ENCODE results near the gene EPHA10. TPM values are rescaled to one million over a fixed set of nuclear protein-coding genes. Genes with fewer than 3 reads are reported as not detected.

EPHA10 gene
- total RNA-seq, 2 experiments from 2014 or later = not detected

- H3K27me3 ChIP-seq (ENCODE audit: control insufficient read depth in 1 of 2, insufficient read depth in 2 of 2, low read length in 2 of 2) = peaks cover 0 to 8% of the 10 kb centered on the region in 2 experiments
- H3K27ac Mint-ChIP-seq = no peak overlapping the region
- CTCF ChIA-PET = no interaction called here
- H3K4me3 ChIP-seq (ENCODE audit: low read length) = no peak overlapping the region
- no peaks in the 10 kb centered on the region for H3K4me1 ChIP-seq (ENCODE audit: insufficient read depth, low read length)
- H3K9me3 ChIP-seq (ENCODE audit: control insufficient read depth in 1 of 2, insufficient read depth in 1 of 2, low read length in 2 of 2) = no peaks in the 10 kb centered on the region
- H3K36me3 ChIP-seq (ENCODE audit: insufficient read depth, low read length) = no peaks in the 10 kb centered on the region
- H3K27me3 Mint-ChIP-seq = peaks cover 12% of the 10 kb centered on the region
- no peaks in the 10 kb centered on the region for H3K4me1 Mint-ChIP-seq (ENCODE audit: low read depth)
- POLR2A ChIA-PET = no interaction called here
- intact Hi-C loops (cut with DNase I, micrococcal nuclease) = no loop called here
- TF ChIP-seq CTCF (IDR thresholded peaks at IDR 0.05) = no peak
- no peaks in the 10 kb centered on the region for H3K9me3 Mint-ChIP-seq
- no peak for DNase-seq
- no peaks in the 10 kb centered on the region for H3K36me3 Mint-ChIP-seq (ENCODE audit: low read depth)
- no peak overlapping the region for H3K4me3 Mint-ChIP-seq
- no peak for ATAC-seq (ENCODE audit: poor library complexity)
- no peak overlapping the region for H3K27ac ChIP-seq (ENCODE audit: low read depth in 1 of 2, low read length in 2 of 2)
Measured at GRCh38 chr1:37722181-37723071, 42.5 kb downstream of the EPHA10 start.

- POLR2A ChIA-PET = no interaction called here
- CTCF ChIA-PET = no interaction called here
- Mint-ChIP-seq H3K9me3 (no peaks in the 10 kb centered on the region), H3K4me1 (ENCODE audit: low read depth) (no peaks in the 10 kb centered on the region), H3K4me3 (no peak overlapping the region), H3K27ac (no peak overlapping the region), H3K36me3 (ENCODE audit: low read depth) (no peaks in the 10 kb centered on the region), H3K27me3 (peaks cover 10% of the 10 kb centered on the region)
- ATAC-seq (ENCODE audit: poor library complexity) = no peak
- no peak for DNase-seq
- H3K9me3 ChIP-seq (ENCODE audit: control insufficient read depth in 1 of 2, insufficient read depth in 1 of 2, low read length in 2 of 2) = no peaks in the 10 kb centered on the region
- intact Hi-C loops (cut with DNase I, micrococcal nuclease) = no loop called here
- no peaks in the 10 kb centered on the region for H3K36me3 ChIP-seq (ENCODE audit: insufficient read depth, low read length)
- no peak for TF ChIP-seq CTCF (IDR thresholded peaks at IDR 0.05)
- H3K27ac ChIP-seq (ENCODE audit: low read depth in 1 of 2, low read length in 2 of 2) = no peak overlapping the region
- H3K4me1 ChIP-seq (ENCODE audit: insufficient read depth, low read length) = no peaks in the 10 kb centered on the region
- no peak overlapping the region for H3K4me3 ChIP-seq (ENCODE audit: low read length)
- peaks cover 0 to 8% of the 10 kb centered on the region in 2 experiments for H3K27me3 ChIP-seq (ENCODE audit: control insufficient read depth in 1 of 2, insufficient read depth in 2 of 2, low read length in 2 of 2)
Measured at GRCh38 chr1:37721565-37721964, 43.4 kb downstream of the EPHA10 start.

- no peak for ATAC-seq (ENCODE audit: poor library complexity)
- CTCF ChIA-PET = interaction anchor here (0.6 kb wide), 1 partner anchor 40 kb away, joined by 3 read pairs; no protein-coding TSS in a partner anchor
Measured at GRCh38 chr1:37720231-37721130, 44.4 kb downstream of the EPHA10 start.

More at GRCh38 chr1:37720231-37721130, 44.4 kb downstream of the EPHA10 start:
- no peak overlapping the region for H3K27ac ChIP-seq (ENCODE audit: low read depth in 1 of 2, low read length in 2 of 2)
- intact Hi-C loops (cut with DNase I, micrococcal nuclease) = no loop called here
- H3K27me3 ChIP-seq (ENCODE audit: control insufficient read depth in 1 of 2, insufficient read depth in 2 of 2, low read length in 2 of 2) = peaks cover 0 to 5% of the 10 kb centered on the region in 2 experiments
- no peak overlapping the region for H3K4me3 Mint-ChIP-seq
- no peaks in the 10 kb centered on the region for H3K9me3 Mint-ChIP-seq
- no peaks in the 10 kb centered on the region for H3K4me1 ChIP-seq (ENCODE audit: insufficient read depth, low read length)
- no peak overlapping the region for H3K27ac Mint-ChIP-seq
- H3K36me3 ChIP-seq (ENCODE audit: insufficient read depth, low read length) = no peaks in the 10 kb centered on the region
- H3K27me3 Mint-ChIP-seq = peaks cover 10% of the 10 kb centered on the region
- H3K36me3 Mint-ChIP-seq (ENCODE audit: low read depth) = no peaks in the 10 kb centered on the region
- no peak for TF ChIP-seq CTCF (IDR thresholded peaks at IDR 0.05)
- no peak overlapping the region for H3K4me3 ChIP-seq (ENCODE audit: low read length)
- H3K4me1 Mint-ChIP-seq (ENCODE audit: low read depth) = no peaks in the 10 kb centered on the region
- H3K9me3 ChIP-seq (ENCODE audit: control insufficient read depth in 1 of 2, insufficient read depth in 1 of 2, low read length in 2 of 2) = no peaks in the 10 kb centered on the region
- POLR2A ChIA-PET = no interaction called here
- DNase-seq = no peak
